Keratinocyte (primary cell): ENCODE data around the gene RAB8B. TPM values are rescaled to one million over a fixed set of nuclear protein-coding genes. Genes with fewer than 3 reads are reported as not detected.

Source experiments
- DNase-seq: peaks from one replicate; pipeline ENCODE4 v3.0.0-alpha.2; 2011; ENCODE audit warnings: low read depth, missing footprints, low spot score
- FAIRE-seq: peaks from 2 replicates; lab custom pipeline; 2011; peaks lifted over from hg19 to GRCh38; lab: Jason Lieb, UNC
- H2AFZ ChIP-seq: 2 replicates; pipeline ENCODE4 v1.6.0; 2012; ENCODE audit warnings: low read length, control low read depth, inconsistent platforms; ENCODE audit not compliant: control insufficient read depth
- H3K27ac ChIP-seq: 2 replicates; pipeline ENCODE4 v1.5.1; 2011; ENCODE audit warnings: low read length; ENCODE audit not compliant: control insufficient read depth, insufficient read depth
- H3K27me3 ChIP-seq: 3 replicates; pipeline ENCODE4 v1.6.0; 2011; ENCODE audit warnings: low read length; ENCODE audit not compliant: control insufficient read depth, insufficient read depth; ENCODE audit errors: extremely low read depth
- H3K36me3 ChIP-seq, 2 experiments: 2 replicates in 1 of 2; 3 replicates in 1 of 2; pipeline ENCODE4 v1.5.1; 2011; ENCODE audit warnings: low read length in 2 of 2, mild to moderate bottlenecking in 1 of 2; ENCODE audit not compliant: control insufficient read depth in 2 of 2, insufficient read depth in 2 of 2; ENCODE audit errors: extremely low read depth in 1 of 2
- H3K4me1 ChIP-seq: 3 replicates; pipeline ENCODE4 v1.5.1; 2011; ENCODE audit warnings: low read length; ENCODE audit not compliant: control insufficient read depth, insufficient read depth; ENCODE audit errors: extremely low read depth
- H3K4me2 ChIP-seq: 3 replicates; pipeline ENCODE4 v1.6.0; 2011; ENCODE audit warnings: low read depth, low read length; ENCODE audit not compliant: control insufficient read depth, insufficient read depth; ENCODE audit errors: extremely low read depth
- H3K4me3 ChIP-seq, 3 experiments: fragments of 200-600 bp in 1 of 3; sonication (generic) in 1 of 3; 2 replicates in 2 of 3; 3 replicates in 1 of 3; pipeline ENCODE4 v1.5.1; 2011 to 2016; ENCODE audit warnings: low read length in 3 of 3, mild to moderate bottlenecking in 3 of 3, control low read depth in 2 of 3, inconsistent platforms in 1 of 3, low read depth in 1 of 3, mixed read lengths in 1 of 3, mixed run types in 1 of 3, moderate library complexity in 1 of 3; ENCODE audit not compliant: control insufficient read depth in 2 of 3, insufficient read depth in 2 of 3; ENCODE audit errors: extremely low read depth in 1 of 3
- H3K79me2 ChIP-seq: 2 replicates; pipeline ENCODE4 v1.6.0; 2012; ENCODE audit warnings: low read length; ENCODE audit not compliant: control insufficient read depth, insufficient read depth
- H3K9ac ChIP-seq: 3 replicates; pipeline ENCODE4 v1.6.0; 2011; ENCODE audit warnings: low read length; ENCODE audit not compliant: control insufficient read depth, insufficient read depth; ENCODE audit errors: extremely low read depth
- H3K9me1 ChIP-seq: 3 replicates; pipeline ENCODE4 v1.6.0; 2011; ENCODE audit warnings: low read length; ENCODE audit not compliant: control insufficient read depth, insufficient read depth; ENCODE audit errors: extremely low read depth
- H3K9me3 ChIP-seq: 2 replicates; pipeline ENCODE4 v1.5.1; 2012; ENCODE audit warnings: low read depth, low read length; ENCODE audit not compliant: control insufficient read depth
- H4K20me1 ChIP-seq: 3 replicates; pipeline ENCODE4 v1.6.0; 2011; ENCODE audit warnings: low read length; ENCODE audit not compliant: control insufficient read depth, insufficient read depth; ENCODE audit errors: extremely low read depth
- EZH2 ChIP-seq: IDR thresholded peaks from one replicate; pipeline ENCODE4 v1.6.1; 2012; ENCODE audit warnings: inconsistent platforms, mild to moderate bottlenecking, low read length, moderate library complexity
- dilution Hi-C: fragments of 300-500 bp; cut with MboI; formaldehyde crosslinking; loops from one replicate; pipeline ENCODE4 v1.7.0; 2020; ENCODE audit warnings: low sequenced_read_pairs; ENCODE audit not compliant: extremely low pct_ligation_motif_present
- polyA plus RNA-seq, 5 experiments: library from polyadenylated mRNA; depleted of rRNA in 3 of 5; stranded (reverse) in 3 of 5; stranded (forward) in 1 of 5; unstranded in 1 of 5; fragments of >200 nt; gene quantifications; 1 replicate in 1 of 5; 2 replicates in 3 of 5; 3 replicates in 1 of 5; pipeline versions ENCODE4 v1.2.1 to v1.2.3, GENCODE V29; 2011 to 2012; ENCODE audit warnings: missing spikeins in 2 of 5, low read depth in 1 of 5, low replicate concordance in 1 of 5
- TF ChIP-seq, protein P1 (sequence below), 3 experiments: IDR thresholded peaks in 1 of 3; conservative IDR thresholded peaks in 1 of 3; optimal IDR thresholded peaks in 1 of 3; 2 replicates in 2 of 3; 3 replicates in 1 of 3; pipeline versions ENCODE3 to v1.5.1; 2011; ENCODE audit warnings: low read length in 3 of 3, mild to moderate bottlenecking in 3 of 3, moderate library complexity in 2 of 3, control low read depth in 1 of 3, inconsistent platforms in 1 of 3; ENCODE audit not compliant: insufficient read depth in 2 of 3; ENCODE audit errors: extremely low read depth in 1 of 3

RAB8B gene
- polyA plus RNA-seq, 1 donor (not counting 4 experiments of a cell fraction or from before 2014, with no cell fraction given): 31.2 TPM

DNA sequence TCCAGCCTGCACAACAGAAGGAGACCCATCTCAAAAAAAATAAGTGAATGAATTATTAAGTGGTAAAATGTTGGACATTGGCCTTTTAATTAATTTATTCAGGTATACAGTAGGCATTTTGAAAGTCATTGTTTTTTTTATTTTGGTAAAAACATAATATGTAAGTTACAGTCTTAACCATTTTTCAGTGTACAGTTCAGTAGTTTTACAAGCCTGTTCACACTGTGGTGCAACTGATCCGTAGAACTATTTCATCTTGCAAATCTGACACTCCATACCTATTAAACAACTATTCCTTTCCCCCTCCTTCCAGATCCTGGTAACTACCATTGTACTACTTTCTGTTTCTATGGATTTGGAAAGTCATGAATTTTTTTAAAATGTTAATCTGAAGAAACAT lies 51.9 kb downstream of the RAB8B start:
- dilution Hi-C loops: no loop called here
- Histone ChIP-seq H3K9ac (no peak overlapping the region), H4K20me1 (no peaks in the 10 kb centered on the region), H2AFZ (no peak overlapping the region), H3K27ac (no peak overlapping the region), H3K79me2 (peaks cover 12% of the 10 kb centered on the region), H3K36me3 (peaks cover 2 to 3% of the 10 kb centered on the region in 2 experiments), H3K9me1 (no peaks in the 10 kb centered on the region), H3K4me1 (peaks cover 42% of the 10 kb centered on the region), H3K4me3 (no peak overlapping the region), H3K4me2 (no peak overlapping the region), H3K9me3 (no peaks in the 10 kb centered on the region), H3K27me3 (no peaks in the 10 kb centered on the region)
- no peak for FAIRE-seq
- no peak for DNase-seq
- no peak for TF ChIP-seq EZH2
- TF ChIP-seq, protein P1, sequence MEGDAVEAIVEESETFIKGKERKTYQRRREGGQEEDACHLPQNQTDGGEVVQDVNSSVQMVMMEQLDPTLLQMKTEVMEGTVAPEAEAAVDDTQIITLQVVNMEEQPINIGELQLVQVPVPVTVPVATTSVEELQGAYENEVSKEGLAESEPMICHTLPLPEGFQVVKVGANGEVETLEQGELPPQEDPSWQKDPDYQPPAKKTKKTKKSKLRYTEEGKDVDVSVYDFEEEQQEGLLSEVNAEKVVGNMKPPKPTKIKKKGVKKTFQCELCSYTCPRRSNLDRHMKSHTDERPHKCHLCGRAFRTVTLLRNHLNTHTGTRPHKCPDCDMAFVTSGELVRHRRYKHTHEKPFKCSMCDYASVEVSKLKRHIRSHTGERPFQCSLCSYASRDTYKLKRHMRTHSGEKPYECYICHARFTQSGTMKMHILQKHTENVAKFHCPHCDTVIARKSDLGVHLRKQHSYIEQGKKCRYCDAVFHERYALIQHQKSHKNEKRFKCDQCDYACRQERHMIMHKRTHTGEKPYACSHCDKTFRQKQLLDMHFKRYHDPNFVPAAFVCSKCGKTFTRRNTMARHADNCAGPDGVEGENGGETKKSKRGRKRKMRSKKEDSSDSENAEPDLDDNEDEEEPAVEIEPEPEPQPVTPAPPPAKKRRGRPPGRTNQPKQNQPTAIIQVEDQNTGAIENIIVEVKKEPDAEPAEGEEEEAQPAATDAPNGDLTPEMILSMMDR (optimal IDR thresholded peaks at IDR 0.05 in 1 of 3, IDR thresholded peaks at IDR 0.05 in 1 of 3, conservative IDR thresholded peaks at IDR 0.05 in 1 of 3; ENCODE audit: extremely low read depth in 1 of 3, insufficient read depth in 2 of 3, low read length in 3 of 3): no peak

DNA sequence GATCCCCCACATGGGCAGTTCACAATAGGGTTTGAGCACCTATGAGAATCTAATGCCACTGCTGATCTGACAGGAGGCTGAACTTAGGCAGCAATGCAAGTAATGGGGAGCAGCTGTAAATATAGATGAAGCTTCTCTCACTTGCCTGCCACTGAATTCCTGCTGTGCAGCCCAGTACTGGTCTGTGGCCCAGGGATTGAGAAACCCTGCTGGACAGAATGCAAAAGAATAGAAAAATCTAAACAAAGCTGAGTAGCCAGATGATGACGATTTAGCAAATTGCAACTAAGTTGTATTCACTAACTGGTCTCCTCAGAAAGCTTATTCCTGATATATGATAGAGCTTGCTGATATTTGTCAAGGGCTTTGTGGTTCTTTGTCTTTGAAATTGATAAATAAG lies 53.7 kb downstream of the RAB8B start:
- Histone ChIP-seq H3K79me2 (peaks cover 10% of the 10 kb centered on the region), H3K4me2 (no peak overlapping the region), H3K36me3 (peaks cover 2 to 3% of the 10 kb centered on the region in 2 experiments), H3K9ac (no peak overlapping the region), H3K4me1 (peaks cover 42% of the 10 kb centered on the region), H3K27me3 (no peaks in the 10 kb centered on the region), H3K4me3 (no peak overlapping the region), H2AFZ (no peak overlapping the region), H3K9me3 (no peaks in the 10 kb centered on the region), H4K20me1 (no peaks in the 10 kb centered on the region), H3K9me1 (no peaks in the 10 kb centered on the region), H3K27ac (no peak overlapping the region)
- DNase-seq: no peak
- dilution Hi-C loops: no loop called here
- TF ChIP-seq, protein P1 (optimal IDR thresholded peaks at IDR 0.05 in 1 of 3, IDR thresholded peaks at IDR 0.05 in 1 of 3, conservative IDR thresholded peaks at IDR 0.05 in 1 of 3; ENCODE audit: extremely low read depth in 1 of 3, insufficient read depth in 2 of 3, low read length in 3 of 3): no peak
- no peak for TF ChIP-seq EZH2
- FAIRE-seq: no peak
